ENCODE data around the gene PLEKHD1.
"Not testable (repeated sequence)": the region's sequence is repeated elsewhere in the genome, so short reads cannot be mapped to it uniquely, and the experiment has no call there.

The PLEKHD1 gene

GRCh38 chr14:69484444-69485314 is at the start of gene PLEKHD1:
TSS of gene PLEKHD1 (plus strand) at chr14:69484728. CDS start at chr14:69484966, 238 bp downstream.
- no peak for DNase-seq

GRCh38 chr14:69439521-69440270 is 44.8 kb upstream of the PLEKHD1 start:
- no peak for DNase-seq

GRCh38 chr14:69441948-69442347 is 42.6 kb upstream of the PLEKHD1 start:
- DNase-seq = no peak

- DNase-seq = no peak
Measured at GRCh38 chr14:69443296-69443805, 41.2 kb upstream of the PLEKHD1 start.

- DNase-seq = no peak
Measured at GRCh38 chr14:69449216-69449615, 35.3 kb upstream of the PLEKHD1 start.

- no peak for DNase-seq
Measured at GRCh38 chr14:69451941-69452340, 32.6 kb upstream of the PLEKHD1 start.

GRCh38 chr14:69458350-69458749 is 26.2 kb upstream of the PLEKHD1 start:
- no peak for DNase-seq

- DNase-seq = no peak
Measured at GRCh38 chr14:69459122-69459521, 25.4 kb upstream of the PLEKHD1 start.

- peak; percentile 49 for DNase-seq
Measured at GRCh38 chr14:69460093-69460701, 24.3 kb upstream of the PLEKHD1 start.

- DNase-seq = no peak
Measured at GRCh38 chr14:69464379-69464778, 20.1 kb upstream of the PLEKHD1 start.

GRCh38 chr14:69464829-69465228 is 19.7 kb upstream of the PLEKHD1 start:
- no peak for DNase-seq

GRCh38 chr14:69468949-69469348 is 15.6 kb upstream of the PLEKHD1 start:
- DNase-seq = no peak

GRCh38 chr14:69471436-69471835 is 13.1 kb upstream of the PLEKHD1 start:
- DNase-seq = no peak

- DNase-seq = no peak
Measured at GRCh38 chr14:69471916-69472315, 12.6 kb upstream of the PLEKHD1 start.

GRCh38 chr14:69473260-69473659 is 11.3 kb upstream of the PLEKHD1 start:
- DNase-seq = no peak

GRCh38 chr14:69473946-69474345 is 10.6 kb upstream of the PLEKHD1 start:
- DNase-seq = no peak

- no peak for DNase-seq
Measured at GRCh38 chr14:69475194-69475818, 9.2 kb upstream of the PLEKHD1 start.

- not testable (repeated sequence) for DNase-seq
Measured at GRCh38 chr14:69476824-69477450, 7.6 kb upstream of the PLEKHD1 start.

GRCh38 chr14:69478055-69478454 is 6.5 kb upstream of the PLEKHD1 start:
- not testable (repeated sequence) for DNase-seq

- DNase-seq = no peak
Measured at GRCh38 chr14:69479696-69480095, 4.8 kb upstream of the PLEKHD1 start.

- no peak for DNase-seq
Measured at GRCh38 chr14:69480136-69480535, 4.4 kb upstream of the PLEKHD1 start.

- no peak for DNase-seq
Measured at GRCh38 chr14:69481815-69482568, 2.5 kb upstream of the PLEKHD1 start.

Data from activated CD4-positive, alpha-beta T cell treated with anti-CD3 and anti-CD28 coated beads, Interleukin-2, amount 50 U/mL, for 1 hour (primary cell).